Measurements from ENCODE around the gene UBLCP1. TPM values are rescaled to one million over a fixed set of nuclear protein-coding genes. Genes with fewer than 3 reads are reported as not detected.

Gene UBLCP1
- total RNA-seq, 1 donor from 2014 or later = 27.8 TPM

GRCh38 chr5:159318448-159318847 lies 55.4 kb downstream of the UBLCP1 start:
- no peak overlapping the region for H3K27ac Mint-ChIP-seq
- H3K27me3 Mint-ChIP-seq (ENCODE audit: low read depth) = peaks cover 35% of the 10 kb centered on the region
- no peak for DNase-seq (ENCODE audit: low spot score in 2 of 2, unreplicated experiment in 2 of 2)
- no peaks in the 10 kb centered on the region for H3K9me3 Mint-ChIP-seq
- no peaks in the 10 kb centered on the region for H3K36me3 Mint-ChIP-seq
- TF ChIP-seq, protein P1, sequence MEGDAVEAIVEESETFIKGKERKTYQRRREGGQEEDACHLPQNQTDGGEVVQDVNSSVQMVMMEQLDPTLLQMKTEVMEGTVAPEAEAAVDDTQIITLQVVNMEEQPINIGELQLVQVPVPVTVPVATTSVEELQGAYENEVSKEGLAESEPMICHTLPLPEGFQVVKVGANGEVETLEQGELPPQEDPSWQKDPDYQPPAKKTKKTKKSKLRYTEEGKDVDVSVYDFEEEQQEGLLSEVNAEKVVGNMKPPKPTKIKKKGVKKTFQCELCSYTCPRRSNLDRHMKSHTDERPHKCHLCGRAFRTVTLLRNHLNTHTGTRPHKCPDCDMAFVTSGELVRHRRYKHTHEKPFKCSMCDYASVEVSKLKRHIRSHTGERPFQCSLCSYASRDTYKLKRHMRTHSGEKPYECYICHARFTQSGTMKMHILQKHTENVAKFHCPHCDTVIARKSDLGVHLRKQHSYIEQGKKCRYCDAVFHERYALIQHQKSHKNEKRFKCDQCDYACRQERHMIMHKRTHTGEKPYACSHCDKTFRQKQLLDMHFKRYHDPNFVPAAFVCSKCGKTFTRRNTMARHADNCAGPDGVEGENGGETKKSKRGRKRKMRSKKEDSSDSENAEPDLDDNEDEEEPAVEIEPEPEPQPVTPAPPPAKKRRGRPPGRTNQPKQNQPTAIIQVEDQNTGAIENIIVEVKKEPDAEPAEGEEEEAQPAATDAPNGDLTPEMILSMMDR (IDR thresholded peaks at IDR 0.05; ENCODE audit: unreplicated experiment) = no peak
- H3K4me1 Mint-ChIP-seq = no peaks in the 10 kb centered on the region
- no peak overlapping the region for H3K4me3 Mint-ChIP-seq

DNA sequence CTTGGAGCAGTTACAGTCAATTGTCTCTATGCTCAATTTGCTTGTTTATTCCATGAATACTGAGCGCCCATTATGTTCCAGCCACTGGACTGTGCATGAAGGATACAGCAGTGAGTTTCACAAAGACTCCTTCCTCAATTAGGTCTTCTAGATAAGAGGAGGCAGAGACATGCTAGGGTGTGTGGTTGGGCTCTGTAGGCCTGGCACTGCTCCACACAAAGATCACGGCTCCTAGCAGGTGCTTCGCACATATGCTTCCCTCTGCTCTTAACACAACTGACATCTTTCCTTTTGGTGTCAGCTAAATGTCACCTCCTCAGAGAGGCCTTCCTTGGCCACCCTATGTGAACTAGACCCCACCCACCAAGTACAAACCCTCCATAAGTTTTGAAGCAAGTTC lies 56.3 kb downstream of the UBLCP1 start:
- Mint-ChIP-seq H3K27ac (no peak overlapping the region), H3K36me3 (no peaks in the 10 kb centered on the region), H3K27me3 (ENCODE audit: low read depth) (peaks cover 29% of the 10 kb centered on the region), H3K4me1 (no peaks in the 10 kb centered on the region), H3K4me3 (no peak overlapping the region), H3K9me3 (no peaks in the 10 kb centered on the region)
- TF ChIP-seq, protein P1 (IDR thresholded peaks at IDR 0.05; ENCODE audit: unreplicated experiment) = no peak
- no peak for DNase-seq (ENCODE audit: low spot score in 2 of 2, unreplicated experiment in 2 of 2)

DNA sequence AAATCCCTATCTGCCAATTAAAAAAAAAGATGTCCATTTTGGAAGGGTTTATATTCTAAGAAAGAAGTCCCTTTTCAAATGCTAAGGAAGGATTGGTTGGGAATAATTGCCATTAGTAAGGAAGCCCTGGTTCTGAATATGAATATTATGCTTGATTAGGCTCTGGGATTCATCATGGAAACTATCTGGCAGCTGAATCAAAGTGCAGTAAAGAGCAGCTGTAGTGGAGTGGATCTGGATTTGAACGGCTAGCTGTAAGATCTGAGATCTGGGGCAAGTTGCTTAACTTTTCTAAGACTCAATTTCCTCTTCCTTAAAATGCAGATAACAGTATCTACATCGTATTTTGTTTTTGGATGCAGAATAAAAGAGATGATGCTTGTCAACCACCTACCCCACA lies 56.7 kb downstream of the UBLCP1 start:
- H3K27ac Mint-ChIP-seq = no peak overlapping the region
- peaks cover 29% of the 10 kb centered on the region for H3K27me3 Mint-ChIP-seq (ENCODE audit: low read depth)
- H3K9me3 Mint-ChIP-seq = no peaks in the 10 kb centered on the region
- no peak overlapping the region for H3K4me3 Mint-ChIP-seq
- TF ChIP-seq, protein P1 (IDR thresholded peaks at IDR 0.05; ENCODE audit: unreplicated experiment) = no peak
- no peaks in the 10 kb centered on the region for H3K36me3 Mint-ChIP-seq
- H3K4me1 Mint-ChIP-seq = no peaks in the 10 kb centered on the region
- no peak for DNase-seq (ENCODE audit: low spot score in 2 of 2, unreplicated experiment in 2 of 2)

DNA sequence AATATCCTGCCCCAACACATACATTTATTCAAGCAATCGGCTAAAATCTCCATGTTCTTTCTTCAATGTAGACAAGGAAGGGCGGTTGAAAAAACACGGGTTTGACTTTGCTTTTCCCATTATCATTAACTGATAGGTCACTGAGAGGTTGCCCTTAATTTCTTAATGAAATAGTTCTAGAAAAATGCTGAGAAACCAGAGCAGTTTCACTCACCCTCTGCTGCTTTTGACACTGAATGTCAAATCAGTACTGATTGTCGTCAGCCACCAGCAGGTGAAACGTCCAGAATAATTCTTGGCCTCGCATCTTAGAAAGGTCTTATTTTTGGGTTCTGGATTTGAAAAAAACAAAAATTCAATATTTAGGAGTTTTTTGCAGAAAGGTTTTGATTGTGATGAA lies 59.1 kb downstream of the UBLCP1 start:
- no peak for DNase-seq (ENCODE audit: low spot score in 2 of 2, unreplicated experiment in 2 of 2)
- Mint-ChIP-seq H3K27me3 (ENCODE audit: low read depth) (peaks cover 39% of the 10 kb centered on the region), H3K36me3 (no peaks in the 10 kb centered on the region), H3K4me3 (no peak overlapping the region), H3K9me3 (no peaks in the 10 kb centered on the region), H3K27ac (no peak overlapping the region), H3K4me1 (no peaks in the 10 kb centered on the region)
- TF ChIP-seq, protein P1 (IDR thresholded peaks at IDR 0.05; ENCODE audit: unreplicated experiment) = no peak

- H3K9me3 Mint-ChIP-seq = no peaks in the 10 kb centered on the region
- no peak overlapping the region for H3K4me3 Mint-ChIP-seq
- no peak for DNase-seq (ENCODE audit: low spot score in 2 of 2, unreplicated experiment in 2 of 2)
- TF ChIP-seq, protein P1 (IDR thresholded peaks at IDR 0.05; ENCODE audit: unreplicated experiment) = no peak
- no peak overlapping the region for H3K27ac Mint-ChIP-seq
- no peaks in the 10 kb centered on the region for H3K36me3 Mint-ChIP-seq
- no peaks in the 10 kb centered on the region for H3K4me1 Mint-ChIP-seq
- H3K27me3 Mint-ChIP-seq (ENCODE audit: low read depth) = peaks cover 56% of the 10 kb centered on the region
These were observed 61.1 kb downstream of the UBLCP1 start for GRCh38 chr5:159324102-159324755.

- H3K4me1 Mint-ChIP-seq = no peaks in the 10 kb centered on the region
- H3K9me3 Mint-ChIP-seq = no peaks in the 10 kb centered on the region
- no peaks in the 10 kb centered on the region for H3K36me3 Mint-ChIP-seq
- TF ChIP-seq, protein P1 (IDR thresholded peaks at IDR 0.05; ENCODE audit: unreplicated experiment) = no peak
- H3K27ac Mint-ChIP-seq = no peak overlapping the region
- DNase-seq (ENCODE audit: low spot score in 2 of 2, unreplicated experiment in 2 of 2) = no peak
- no peak overlapping the region for H3K4me3 Mint-ChIP-seq
- H3K27me3 Mint-ChIP-seq (ENCODE audit: low read depth) = peaks cover 60% of the 10 kb centered on the region
These were observed 61.9 kb downstream of the UBLCP1 start for GRCh38 chr5:159324986-159325385.

Measured in mesothelial cell of epicardium (in vitro differentiated cells).